Smooth muscle cell (in vitro differentiated cells): Measurements from ENCODE around the gene BABAM2. TPM values are rescaled to one million over a fixed set of nuclear protein-coding genes. Genes with fewer than 3 reads are reported as not detected.

Experiments
- DNase-seq: peaks from one replicate; lab custom pipeline; 2025; ENCODE audit not compliant: unreplicated experiment; lab: John Stamatoyannopoulos, UW
- H2AFZ ChIP-seq: fragments of 200-600 bp; sonication (generic); 2 replicates; pipeline ENCODE4 v1.6.0; 2016; ENCODE audit warnings: antibody characterized with exemption, low read depth, mild to moderate bottlenecking
- H3F3A ChIP-seq: fragments of 200-600 bp; sonication (generic); 2 replicates; pipeline ENCODE4 v1.6.0; 2017; ENCODE audit warnings: antibody characterized with exemption, low read depth
- H3K27ac ChIP-seq: fragments of 200-600 bp; sonication (generic); 2 replicates; pipeline ENCODE4 v1.5.1; 2016; ENCODE audit warnings: low read depth, mild to moderate bottlenecking
- H3K27me3 ChIP-seq: fragments of 200-600 bp; sonication (generic); 2 replicates; pipeline ENCODE4 v1.6.1; 2016; ENCODE audit warnings: low read depth, mild to moderate bottlenecking
- H3K36me3 ChIP-seq: fragments of 200-600 bp; sonication (generic); 2 replicates; pipeline ENCODE4 v1.5.1; 2016; ENCODE audit warnings: low read depth
- H3K4me1 ChIP-seq: fragments of 200-600 bp; sonication (generic); 2 replicates; pipeline ENCODE4 v1.5.1; 2016; ENCODE audit warnings: low read depth
- H3K4me2 ChIP-seq: fragments of 200-600 bp; sonication (generic); 2 replicates; pipeline ENCODE4 v1.6.0; 2016; ENCODE audit warnings: mild to moderate bottlenecking
- H3K4me3 ChIP-seq: fragments of 200-600 bp; sonication (generic); 2 replicates; pipeline ENCODE4 v1.5.1; 2016; ENCODE audit warnings: mild to moderate bottlenecking
- H3K79me2 ChIP-seq: fragments of 200-600 bp; sonication (generic); 2 replicates; pipeline ENCODE4 v1.6.0; 2016; ENCODE audit warnings: low read depth, mild to moderate bottlenecking
- H3K9ac ChIP-seq: fragments of 200-600 bp; sonication (generic); 2 replicates; pipeline ENCODE4 v1.6.0; 2016; ENCODE audit warnings: low read depth
- H3K9me3 ChIP-seq: fragments of 200-600 bp; sonication (generic); replicated peaks from 2 replicates; pipeline ENCODE4 v1.5.1; 2016; ENCODE audit warnings: low read depth
- H4K20me1 ChIP-seq: fragments of 200-600 bp; sonication (generic); 2 replicates; pipeline ENCODE4 v1.6.0; 2016; ENCODE audit warnings: low read depth
- WGBS: methylation state at CpG from one replicate; pipeline ENCODE4 v1.1.7; 2016; ENCODE audit warnings: low lambda C conversion rate; 5-methylcytosine and 5-hydroxymethylcytosine counted together
- polyA plus RNA-seq: library from polyadenylated mRNA; unstranded; fragments of >200 nt; fragmentation: Nextera tagmentation; extraction: Ambion mirVana; gene quantifications from 2 replicates; pipeline ENCODE4 v1.2.1, GENCODE V29; 2016
- total RNA-seq: library from RNA; depleted of rRNA; stranded (reverse); fragments of >200 nt; gene quantifications from 2 replicates; pipeline ENCODE4 v1.2.3, GENCODE V29; 2014
- TF ChIP-seq, protein P1 (sequence below): fragments of 200-600 bp; sonication (generic); IDR thresholded peaks from 2 replicates; pipeline ENCODE4 v1.5.1; 2017; ENCODE audit warnings: borderline replicate concordance, mild to moderate bottlenecking, antibody characterized with exemption; ENCODE audit not compliant: insufficient read depth, poor library complexity, severe bottlenecking

BABAM2 gene
- total and polyA plus RNA-seq, 2 experiments from 2014 or later = 26.5 to 29.1 TPM

DNA sequence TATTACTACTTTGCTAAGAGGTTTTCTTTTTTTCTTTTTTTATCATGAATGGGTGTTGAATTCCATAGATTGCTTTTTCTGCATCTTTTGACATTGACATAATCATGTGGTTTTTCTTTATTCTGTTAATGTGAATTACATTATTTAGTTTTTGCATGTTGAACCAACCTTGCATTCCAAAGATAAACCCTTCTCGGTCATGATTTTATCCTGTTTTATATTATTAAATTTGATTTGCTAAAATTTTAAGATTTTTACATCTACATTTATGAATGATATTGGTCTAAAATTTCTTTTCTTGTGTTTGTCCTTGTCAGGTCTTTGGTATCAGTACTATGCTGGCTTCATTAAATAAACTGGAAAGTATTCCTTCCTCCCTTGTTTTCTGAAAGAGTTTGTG, 414.7 kb downstream of the BABAM2 start:
- no peak overlapping the region for H2AFZ ChIP-seq
- H3K36me3 ChIP-seq = peaks cover 9% of the 10 kb centered on the region
- no peak overlapping the region for H3K9ac ChIP-seq
- H3K4me2 ChIP-seq = no peak overlapping the region
- no peak for DNase-seq
- WGBS = 100% methylated on average over 1 of the region's 1 CpG
- TF ChIP-seq, protein P1, sequence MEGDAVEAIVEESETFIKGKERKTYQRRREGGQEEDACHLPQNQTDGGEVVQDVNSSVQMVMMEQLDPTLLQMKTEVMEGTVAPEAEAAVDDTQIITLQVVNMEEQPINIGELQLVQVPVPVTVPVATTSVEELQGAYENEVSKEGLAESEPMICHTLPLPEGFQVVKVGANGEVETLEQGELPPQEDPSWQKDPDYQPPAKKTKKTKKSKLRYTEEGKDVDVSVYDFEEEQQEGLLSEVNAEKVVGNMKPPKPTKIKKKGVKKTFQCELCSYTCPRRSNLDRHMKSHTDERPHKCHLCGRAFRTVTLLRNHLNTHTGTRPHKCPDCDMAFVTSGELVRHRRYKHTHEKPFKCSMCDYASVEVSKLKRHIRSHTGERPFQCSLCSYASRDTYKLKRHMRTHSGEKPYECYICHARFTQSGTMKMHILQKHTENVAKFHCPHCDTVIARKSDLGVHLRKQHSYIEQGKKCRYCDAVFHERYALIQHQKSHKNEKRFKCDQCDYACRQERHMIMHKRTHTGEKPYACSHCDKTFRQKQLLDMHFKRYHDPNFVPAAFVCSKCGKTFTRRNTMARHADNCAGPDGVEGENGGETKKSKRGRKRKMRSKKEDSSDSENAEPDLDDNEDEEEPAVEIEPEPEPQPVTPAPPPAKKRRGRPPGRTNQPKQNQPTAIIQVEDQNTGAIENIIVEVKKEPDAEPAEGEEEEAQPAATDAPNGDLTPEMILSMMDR = no peak
- H3K27me3 ChIP-seq = no peaks in the 10 kb centered on the region
- no peak overlapping the region for H3K27ac ChIP-seq
- no peaks in the 10 kb centered on the region for H4K20me1 ChIP-seq
- no peak overlapping the region for H3K4me3 ChIP-seq
- no peaks in the 10 kb centered on the region for H3K79me2 ChIP-seq
- peaks cover 15% of the 10 kb centered on the region for H3F3A ChIP-seq
- H3K9me3 ChIP-seq = peaks cover 10% of the 10 kb centered on the region
- H3K4me1 ChIP-seq = no peaks in the 10 kb centered on the region

DNA sequence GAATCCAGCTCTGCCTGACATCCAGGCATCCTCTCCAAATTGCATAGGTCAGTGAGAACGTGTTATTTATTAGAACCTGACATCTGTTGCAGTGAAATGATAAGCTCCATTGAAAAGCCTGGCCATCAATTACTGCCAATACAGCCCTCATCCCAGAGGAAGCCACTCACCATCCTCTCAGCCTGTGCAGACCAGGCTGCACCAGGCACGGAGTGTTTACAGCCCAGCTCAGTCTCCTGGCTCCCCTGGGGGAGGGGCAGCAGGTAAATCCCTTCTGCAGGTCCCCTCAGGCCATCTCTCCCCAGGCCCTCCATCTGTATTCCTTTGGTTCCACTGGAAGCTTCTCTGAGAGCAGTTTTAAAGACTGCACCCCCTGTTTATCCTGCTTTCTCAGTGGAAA, 419.6 kb downstream of the BABAM2 start:
- TF ChIP-seq, protein P1 = no peak
- H3K4me3 ChIP-seq = no peak overlapping the region
- H3K27ac ChIP-seq = no peak overlapping the region
- no peak for DNase-seq
- H3K9me3 ChIP-seq = peaks cover 5% of the 10 kb centered on the region
- H3K9ac ChIP-seq = no peak overlapping the region
- H3K4me2 ChIP-seq = no peak overlapping the region
- H3K4me1 ChIP-seq = no peaks in the 10 kb centered on the region
- H3F3A ChIP-seq = no peaks in the 10 kb centered on the region
- 53% methylated on average over 2 of the region's 2 CpGs for WGBS
- no peaks in the 10 kb centered on the region for H3K27me3 ChIP-seq
- peaks cover 5% of the 10 kb centered on the region for H3K36me3 ChIP-seq
- H4K20me1 ChIP-seq = no peaks in the 10 kb centered on the region
- no peak overlapping the region for H2AFZ ChIP-seq
- H3K79me2 ChIP-seq = no peaks in the 10 kb centered on the region

- Histone ChIP-seq H3K9me3 (no peaks in the 10 kb centered on the region), H3K27me3 (no peaks in the 10 kb centered on the region), H4K20me1 (no peaks in the 10 kb centered on the region), H3K27ac (no peak overlapping the region), H3K4me2 (no peak overlapping the region), H3K4me1 (no peaks in the 10 kb centered on the region), H3F3A (no peaks in the 10 kb centered on the region), H3K79me2 (no peaks in the 10 kb centered on the region), H3K4me3 (no peak overlapping the region), H2AFZ (no peak overlapping the region), H3K36me3 (no peaks in the 10 kb centered on the region), H3K9ac (no peak overlapping the region)
- 92% methylated on average over 7 of the region's 7 CpGs for WGBS
- DNase-seq = no peak
- TF ChIP-seq, protein P1 = no peak
These were observed 421.2 kb downstream of the BABAM2 start for GRCh38 chr2:28311660-28312249.
